NCI-H345 treated with DMSO at 0.1 percent for 48 hours (cell line): ENCODE measurements around the gene GRIN2A.

Source experiments
- DNase-seq: peaks from one replicate; lab custom pipeline; 2025; ENCODE audit not compliant: unreplicated experiment; lab: John Stamatoyannopoulos, UW

GRIN2A gene

GRCh38 chr16:9971907-9972306 lies 210.3 kb downstream of the GRIN2A start:
- DNase-seq: no peak

GRCh38 chr16:9970796-9971195 lies 211.4 kb downstream of the GRIN2A start:
- no peak for DNase-seq

- no peak for DNase-seq
These were observed 212.0 kb downstream of the GRIN2A start for GRCh38 chr16:9970244-9970643.

GRCh38 chr16:9969580-9969979 lies 212.6 kb downstream of the GRIN2A start:
- DNase-seq: no peak

- DNase-seq: no peak
These were observed 215.6 kb downstream of the GRIN2A start for GRCh38 chr16:9966569-9967157.

- no peak for DNase-seq
These were observed 217.1 kb downstream of the GRIN2A start for GRCh38 chr16:9965079-9965478.

- no peak for DNase-seq
These were observed 217.8 kb downstream of the GRIN2A start for GRCh38 chr16:9964426-9964825.

GRCh38 chr16:9957433-9957832 lies 224.8 kb downstream of the GRIN2A start:
- no peak for DNase-seq

GRCh38 chr16:9957002-9957401 lies 225.2 kb downstream of the GRIN2A start:
- DNase-seq: no peak

GRCh38 chr16:9955677-9956076 lies 226.6 kb downstream of the GRIN2A start:
- no peak for DNase-seq

- no peak for DNase-seq
These were observed 228.2 kb downstream of the GRIN2A start for GRCh38 chr16:9953908-9954570.

GRCh38 chr16:9950658-9951057 lies 231.6 kb downstream of the GRIN2A start:
- no peak for DNase-seq

GRCh38 chr16:9949396-9949795 lies 232.8 kb downstream of the GRIN2A start:
- no peak for DNase-seq

- DNase-seq: no peak
These were observed 233.3 kb downstream of the GRIN2A start for GRCh38 chr16:9948933-9949332.

- no peak for DNase-seq
These were observed 236.1 kb downstream of the GRIN2A start for GRCh38 chr16:9946022-9946720.

- DNase-seq: no peak
These were observed 239.1 kb downstream of the GRIN2A start for GRCh38 chr16:9943121-9943520.

- no peak for DNase-seq
These were observed 241.0 kb downstream of the GRIN2A start for GRCh38 chr16:9941245-9941644.

- DNase-seq: no peak
These were observed 247.3 kb downstream of the GRIN2A start for GRCh38 chr16:9934723-9935508.

- DNase-seq: no peak
These were observed 249.1 kb downstream of the GRIN2A start for GRCh38 chr16:9932919-9933653.

- no peak for DNase-seq
These were observed 250.2 kb downstream of the GRIN2A start for GRCh38 chr16:9932000-9932399.

GRCh38 chr16:9929836-9930235 lies 252.4 kb downstream of the GRIN2A start:
- DNase-seq: no peak
